Measurements from ENCODE around the gene TBC1D20. TPM values are rescaled to one million over a fixed set of nuclear protein-coding genes. Genes with fewer than 3 reads are reported as not detected.

TBC1D20 gene
- total and polyA plus RNA-seq, 2 experiments from 2014 or later: 4.8 to 15.0 TPM

DNA sequence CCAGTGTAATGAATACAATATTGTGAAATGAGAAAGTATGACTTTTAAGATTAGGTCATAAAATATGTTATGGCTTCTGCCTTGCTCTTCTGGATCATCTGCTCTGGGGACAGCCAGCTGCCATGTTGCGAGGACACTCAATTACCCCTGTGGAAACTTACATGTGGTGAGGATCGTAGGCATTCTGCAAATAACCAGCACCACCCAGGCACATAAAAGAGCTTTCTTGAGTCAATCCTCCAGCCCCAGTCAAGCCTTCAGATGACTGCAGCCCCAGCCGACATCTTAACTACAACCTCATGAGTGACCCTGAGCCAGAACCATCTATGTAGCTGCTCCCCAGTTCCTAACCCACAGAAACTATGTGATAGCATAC, 58.8 kb downstream of the TBC1D20 start:
- Histone ChIP-seq H3K27ac (ENCODE audit: low read depth) (no peak overlapping the region), H4K20me1 (replicated peaks; ENCODE audit: insufficient read depth) (no peaks in the 10 kb centered on the region), H3K4me3 (no peak overlapping the region), H3K9me2 (ENCODE audit: insufficient read depth) (no peaks in the 10 kb centered on the region), H2AFZ (no peak overlapping the region), H3K27me3 (ENCODE audit: insufficient read depth) (no peaks in the 10 kb centered on the region), H3K36me3 (ENCODE audit: insufficient read depth) (no peaks in the 10 kb centered on the region), H3K4me1 (ENCODE audit: insufficient read depth) (peaks cover 12% of the 10 kb centered on the region), H3K79me2 (replicated peaks; ENCODE audit: insufficient read depth) (peaks cover 4% of the 10 kb centered on the region), H3K4me2 (no peak overlapping the region), H3F3A (replicated peaks; ENCODE audit: low read depth) (peaks cover 5% of the 10 kb centered on the region; the same call in 1 of the 2 replicates)
- Mint-ChIP-seq H3K4me1 (peaks cover 26% of the 10 kb centered on the region), H3K36me3 (ENCODE audit: low read depth) (peaks cover 3% of the 10 kb centered on the region; the same call in 1 of the 3 replicates), H3K27ac (no peak overlapping the region), H3K4me3 (no peak overlapping the region), H3K27me3 (ENCODE audit: insufficient read depth, low read depth, poor library complexity) (peaks cover 9% of the 10 kb centered on the region), H3K9me3 (peaks cover 5% of the 10 kb centered on the region)
- TF ChIP-seq, protein P1, sequence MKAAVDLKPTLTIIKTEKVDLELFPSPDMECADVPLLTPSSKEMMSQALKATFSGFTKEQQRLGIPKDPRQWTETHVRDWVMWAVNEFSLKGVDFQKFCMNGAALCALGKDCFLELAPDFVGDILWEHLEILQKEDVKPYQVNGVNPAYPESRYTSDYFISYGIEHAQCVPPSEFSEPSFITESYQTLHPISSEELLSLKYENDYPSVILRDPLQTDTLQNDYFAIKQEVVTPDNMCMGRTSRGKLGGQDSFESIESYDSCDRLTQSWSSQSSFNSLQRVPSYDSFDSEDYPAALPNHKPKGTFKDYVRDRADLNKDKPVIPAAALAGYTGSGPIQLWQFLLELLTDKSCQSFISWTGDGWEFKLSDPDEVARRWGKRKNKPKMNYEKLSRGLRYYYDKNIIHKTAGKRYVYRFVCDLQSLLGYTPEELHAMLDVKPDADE (IDR thresholded peaks at IDR 0.05): no peak
- TF ChIP-seq, protein P2, sequence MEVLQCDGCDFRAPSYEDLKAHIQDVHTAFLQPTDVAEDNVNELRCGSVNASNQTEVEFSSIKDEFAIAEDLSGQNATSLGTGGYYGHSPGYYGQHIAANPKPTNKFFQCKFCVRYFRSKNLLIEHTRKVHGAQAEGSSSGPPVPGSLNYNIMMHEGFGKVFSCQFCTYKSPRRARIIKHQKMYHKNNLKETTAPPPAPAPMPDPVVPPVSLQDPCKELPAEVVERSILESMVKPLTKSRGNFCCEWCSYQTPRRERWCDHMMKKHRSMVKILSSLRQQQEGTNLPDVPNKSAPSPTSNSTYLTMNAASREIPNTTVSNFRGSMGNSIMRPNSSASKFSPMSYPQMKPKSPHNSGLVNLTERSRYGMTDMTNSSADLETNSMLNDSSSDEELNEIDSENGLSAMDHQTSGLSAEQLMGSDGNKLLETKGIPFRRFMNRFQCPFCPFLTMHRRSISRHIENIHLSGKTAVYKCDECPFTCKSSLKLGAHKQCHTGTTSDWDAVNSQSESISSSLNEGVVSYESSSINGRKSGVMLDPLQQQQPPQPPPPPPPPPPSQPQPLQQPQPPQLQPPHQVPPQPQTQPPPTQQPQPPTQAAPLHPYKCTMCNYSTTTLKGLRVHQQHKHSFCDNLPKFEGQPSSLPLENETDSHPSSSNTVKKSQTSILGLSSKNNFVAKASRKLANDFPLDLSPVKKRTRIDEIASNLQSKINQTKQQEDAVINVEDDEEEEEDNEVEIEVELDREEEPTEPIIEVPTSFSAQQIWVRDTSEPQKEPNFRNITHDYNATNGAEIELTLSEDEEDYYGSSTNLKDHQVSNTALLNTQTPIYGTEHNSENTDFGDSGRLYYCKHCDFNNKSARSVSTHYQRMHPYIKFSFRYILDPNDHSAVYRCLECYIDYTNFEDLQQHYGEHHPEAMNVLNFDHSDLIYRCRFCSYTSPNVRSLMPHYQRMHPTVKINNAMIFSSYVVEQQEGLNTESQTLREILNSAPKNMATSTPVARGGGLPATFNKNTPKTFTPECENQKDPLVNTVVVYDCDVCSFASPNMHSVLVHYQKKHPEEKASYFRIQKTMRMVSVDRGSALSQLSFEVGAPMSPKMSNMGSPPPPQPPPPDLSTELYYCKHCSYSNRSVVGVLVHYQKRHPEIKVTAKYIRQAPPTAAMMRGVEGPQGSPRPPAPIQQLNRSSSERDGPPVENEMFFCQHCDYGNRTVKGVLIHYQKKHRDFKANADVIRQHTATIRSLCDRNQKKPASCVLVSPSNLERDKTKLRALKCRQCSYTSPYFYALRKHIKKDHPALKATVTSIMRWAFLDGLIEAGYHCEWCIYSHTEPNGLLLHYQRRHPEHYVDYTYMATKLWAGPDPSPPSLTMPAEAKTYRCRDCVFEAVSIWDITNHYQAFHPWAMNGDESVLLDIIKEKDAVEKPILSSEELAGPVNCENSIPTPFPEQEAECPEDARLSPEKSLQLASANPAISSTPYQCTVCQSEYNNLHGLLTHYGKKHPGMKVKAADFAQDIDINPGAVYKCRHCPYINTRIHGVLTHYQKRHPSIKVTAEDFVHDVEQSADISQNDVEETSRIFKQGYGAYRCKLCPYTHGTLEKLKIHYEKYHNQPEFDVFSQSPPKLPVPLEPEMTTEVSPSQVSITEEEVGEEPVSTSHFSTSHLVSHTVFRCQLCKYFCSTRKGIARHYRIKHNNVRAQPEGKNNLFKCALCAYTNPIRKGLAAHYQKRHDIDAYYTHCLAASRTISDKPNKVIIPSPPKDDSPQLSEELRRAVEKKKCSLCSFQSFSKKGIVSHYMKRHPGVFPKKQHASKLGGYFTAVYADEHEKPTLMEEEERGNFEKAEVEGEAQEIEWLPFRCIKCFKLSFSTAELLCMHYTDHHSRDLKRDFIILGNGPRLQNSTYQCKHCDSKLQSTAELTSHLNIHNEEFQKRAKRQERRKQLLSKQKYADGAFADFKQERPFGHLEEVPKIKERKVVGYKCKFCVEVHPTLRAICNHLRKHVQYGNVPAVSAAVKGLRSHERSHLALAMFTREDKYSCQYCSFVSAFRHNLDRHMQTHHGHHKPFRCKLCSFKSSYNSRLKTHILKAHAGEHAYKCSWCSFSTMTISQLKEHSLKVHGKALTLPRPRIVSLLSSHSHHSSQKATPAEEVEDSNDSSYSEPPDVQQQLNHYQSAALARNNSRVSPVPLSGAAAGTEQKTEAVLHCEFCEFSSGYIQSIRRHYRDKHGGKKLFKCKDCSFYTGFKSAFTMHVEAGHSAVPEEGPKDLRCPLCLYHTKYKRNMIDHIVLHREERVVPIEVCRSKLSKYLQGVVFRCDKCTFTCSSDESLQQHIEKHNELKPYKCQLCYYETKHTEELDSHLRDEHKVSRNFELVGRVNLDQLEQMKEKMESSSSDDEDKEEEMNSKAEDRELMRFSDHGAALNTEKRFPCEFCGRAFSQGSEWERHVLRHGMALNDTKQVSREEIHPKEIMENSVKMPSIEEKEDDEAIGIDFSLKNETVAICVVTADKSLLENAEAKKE (CRISPR knock-in tag; IDR thresholded peaks at IDR 0.05): no peak
- TF ChIP-seq STAT1 (IDR thresholded peaks at IDR 0.05; ENCODE audit: unreplicated experiment) (no peak), ZNF114 (CRISPR knock-in tag; IDR thresholded peaks at IDR 0.05) (no peak)
- TF ChIP-seq, protein P3, sequence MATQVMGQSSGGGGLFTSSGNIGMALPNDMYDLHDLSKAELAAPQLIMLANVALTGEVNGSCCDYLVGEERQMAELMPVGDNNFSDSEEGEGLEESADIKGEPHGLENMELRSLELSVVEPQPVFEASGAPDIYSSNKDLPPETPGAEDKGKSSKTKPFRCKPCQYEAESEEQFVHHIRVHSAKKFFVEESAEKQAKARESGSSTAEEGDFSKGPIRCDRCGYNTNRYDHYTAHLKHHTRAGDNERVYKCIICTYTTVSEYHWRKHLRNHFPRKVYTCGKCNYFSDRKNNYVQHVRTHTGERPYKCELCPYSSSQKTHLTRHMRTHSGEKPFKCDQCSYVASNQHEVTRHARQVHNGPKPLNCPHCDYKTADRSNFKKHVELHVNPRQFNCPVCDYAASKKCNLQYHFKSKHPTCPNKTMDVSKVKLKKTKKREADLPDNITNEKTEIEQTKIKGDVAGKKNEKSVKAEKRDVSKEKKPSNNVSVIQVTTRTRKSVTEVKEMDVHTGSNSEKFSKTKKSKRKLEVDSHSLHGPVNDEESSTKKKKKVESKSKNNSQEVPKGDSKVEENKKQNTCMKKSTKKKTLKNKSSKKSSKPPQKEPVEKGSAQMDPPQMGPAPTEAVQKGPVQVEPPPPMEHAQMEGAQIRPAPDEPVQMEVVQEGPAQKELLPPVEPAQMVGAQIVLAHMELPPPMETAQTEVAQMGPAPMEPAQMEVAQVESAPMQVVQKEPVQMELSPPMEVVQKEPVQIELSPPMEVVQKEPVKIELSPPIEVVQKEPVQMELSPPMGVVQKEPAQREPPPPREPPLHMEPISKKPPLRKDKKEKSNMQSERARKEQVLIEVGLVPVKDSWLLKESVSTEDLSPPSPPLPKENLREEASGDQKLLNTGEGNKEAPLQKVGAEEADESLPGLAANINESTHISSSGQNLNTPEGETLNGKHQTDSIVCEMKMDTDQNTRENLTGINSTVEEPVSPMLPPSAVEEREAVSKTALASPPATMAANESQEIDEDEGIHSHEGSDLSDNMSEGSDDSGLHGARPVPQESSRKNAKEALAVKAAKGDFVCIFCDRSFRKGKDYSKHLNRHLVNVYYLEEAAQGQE (IDR thresholded peaks at IDR 0.05; ENCODE audit: unreplicated experiment): no peak
- DNase-seq (ENCODE audit: low spot score): no peak
- ATAC-seq: no peak

Data from GM23338 (cell line).